Ishikawa (cell line): ENCODE data around the gene SLIT3.

Source experiments
- CEBPB ChIP-seq: IDR thresholded peaks from 2 replicates; pipeline ENCODE4 v1.6.1; 2012
- CREB1 ChIP-seq: IDR thresholded peaks from 2 replicates; pipeline ENCODE4 v1.6.1; 2012; ENCODE audit warnings: low read depth
- EGR1 ChIP-seq: IDR thresholded peaks from 2 replicates; pipeline ENCODE4 v1.6.1; 2012
- EP300 ChIP-seq: IDR thresholded peaks from 2 replicates; pipeline ENCODE4 v1.6.1; 2012; ENCODE audit warnings: borderline replicate concordance
- FOXM1 ChIP-seq: IDR thresholded peaks from 2 replicates; pipeline ENCODE4 v1.6.1; 2012; ENCODE audit warnings: low read depth, borderline replicate concordance
- NFIC ChIP-seq: IDR thresholded peaks from 2 replicates; pipeline ENCODE4 v1.6.1; 2012
- RAD21 ChIP-seq: IDR thresholded peaks from 2 replicates; pipeline ENCODE4 v1.6.1; 2012; ENCODE audit warnings: low read depth
- TAF1 ChIP-seq: IDR thresholded peaks from 2 replicates; pipeline ENCODE4 v1.6.1; 2012; ENCODE audit warnings: low read depth, mild to moderate bottlenecking
- TCF12 ChIP-seq: IDR thresholded peaks from 2 replicates; pipeline ENCODE4 v1.6.1; 2012; ENCODE audit warnings: low read depth
- TEAD4 ChIP-seq: IDR thresholded peaks from 2 replicates; pipeline ENCODE4 v1.6.1; 2012
- YY1 ChIP-seq: IDR thresholded peaks from 2 replicates; pipeline ENCODE4 v1.6.1; 2012; ENCODE audit warnings: low read depth
- ZBTB7A ChIP-seq: IDR thresholded peaks from 2 replicates; pipeline ENCODE4 v1.6.1; 2012; ENCODE audit warnings: low read depth
- TF ChIP-seq, protein P1 (sequence below): IDR thresholded peaks from 2 replicates; pipeline ENCODE4 v1.6.1; 2012
- TF ChIP-seq, protein P2 (sequence below): IDR thresholded peaks from 2 replicates; pipeline ENCODE4 v1.6.1; 2012; ENCODE audit warnings: low read depth, mild to moderate bottlenecking

DNA sequence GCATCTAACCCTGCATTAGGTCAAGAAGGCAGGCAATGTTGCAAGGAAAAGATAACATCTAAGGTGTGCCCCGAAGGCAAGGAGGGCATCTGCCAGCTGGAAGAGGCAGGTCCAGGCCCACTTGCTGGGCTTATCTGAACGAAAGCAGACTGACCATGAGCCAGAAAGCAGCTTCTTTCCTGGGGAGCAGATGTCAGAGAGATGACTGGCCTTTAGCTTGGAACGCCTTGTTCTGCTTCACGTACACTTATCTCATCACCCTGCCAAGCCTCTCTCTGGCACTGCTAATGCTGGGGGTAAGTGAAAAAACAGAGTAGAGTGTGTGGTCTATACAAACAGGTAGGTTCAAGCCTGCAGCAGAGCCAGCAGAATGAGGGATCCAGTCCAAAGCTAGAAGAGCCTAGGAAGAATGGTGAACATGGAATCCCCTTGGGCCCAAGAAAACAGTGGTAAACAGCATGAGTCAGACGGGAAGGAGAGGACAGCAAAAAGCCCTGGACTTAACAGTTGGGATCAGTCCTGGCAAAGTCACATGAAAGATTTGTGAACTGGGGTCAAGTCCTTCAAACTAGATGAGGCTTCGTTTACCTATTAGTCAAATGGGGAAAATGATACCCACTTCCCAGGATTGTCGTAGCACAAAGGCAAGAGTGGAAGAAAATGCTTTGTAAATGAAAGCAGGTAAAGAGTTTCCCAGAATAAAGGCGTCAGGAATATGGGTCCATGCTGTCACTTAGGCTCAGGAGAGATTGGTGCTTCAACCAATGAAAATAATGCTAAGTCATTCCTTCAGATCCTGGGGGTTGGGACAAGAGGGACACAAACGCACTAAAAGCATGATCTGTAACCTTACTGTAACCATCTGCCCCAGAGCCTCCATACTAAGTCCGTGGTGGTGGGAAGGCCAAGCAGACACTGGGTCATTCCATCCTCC lies 200.9 kb downstream of the SLIT3 start:
- no peak for TF ChIP-seq TAF1
- TF ChIP-seq, protein P1, sequence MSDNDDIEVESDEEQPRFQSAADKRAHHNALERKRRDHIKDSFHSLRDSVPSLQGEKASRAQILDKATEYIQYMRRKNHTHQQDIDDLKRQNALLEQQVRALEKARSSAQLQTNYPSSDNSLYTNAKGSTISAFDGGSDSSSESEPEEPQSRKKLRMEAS, result no peak
- TF ChIP-seq YY1, result no peak
- TF ChIP-seq TCF12, result no peak
- no peak for TF ChIP-seq EP300
- no peak for TF ChIP-seq NFIC
- no peak for TF ChIP-seq EGR1
- TF ChIP-seq TEAD4, result no peak
- TF ChIP-seq, protein P2, sequence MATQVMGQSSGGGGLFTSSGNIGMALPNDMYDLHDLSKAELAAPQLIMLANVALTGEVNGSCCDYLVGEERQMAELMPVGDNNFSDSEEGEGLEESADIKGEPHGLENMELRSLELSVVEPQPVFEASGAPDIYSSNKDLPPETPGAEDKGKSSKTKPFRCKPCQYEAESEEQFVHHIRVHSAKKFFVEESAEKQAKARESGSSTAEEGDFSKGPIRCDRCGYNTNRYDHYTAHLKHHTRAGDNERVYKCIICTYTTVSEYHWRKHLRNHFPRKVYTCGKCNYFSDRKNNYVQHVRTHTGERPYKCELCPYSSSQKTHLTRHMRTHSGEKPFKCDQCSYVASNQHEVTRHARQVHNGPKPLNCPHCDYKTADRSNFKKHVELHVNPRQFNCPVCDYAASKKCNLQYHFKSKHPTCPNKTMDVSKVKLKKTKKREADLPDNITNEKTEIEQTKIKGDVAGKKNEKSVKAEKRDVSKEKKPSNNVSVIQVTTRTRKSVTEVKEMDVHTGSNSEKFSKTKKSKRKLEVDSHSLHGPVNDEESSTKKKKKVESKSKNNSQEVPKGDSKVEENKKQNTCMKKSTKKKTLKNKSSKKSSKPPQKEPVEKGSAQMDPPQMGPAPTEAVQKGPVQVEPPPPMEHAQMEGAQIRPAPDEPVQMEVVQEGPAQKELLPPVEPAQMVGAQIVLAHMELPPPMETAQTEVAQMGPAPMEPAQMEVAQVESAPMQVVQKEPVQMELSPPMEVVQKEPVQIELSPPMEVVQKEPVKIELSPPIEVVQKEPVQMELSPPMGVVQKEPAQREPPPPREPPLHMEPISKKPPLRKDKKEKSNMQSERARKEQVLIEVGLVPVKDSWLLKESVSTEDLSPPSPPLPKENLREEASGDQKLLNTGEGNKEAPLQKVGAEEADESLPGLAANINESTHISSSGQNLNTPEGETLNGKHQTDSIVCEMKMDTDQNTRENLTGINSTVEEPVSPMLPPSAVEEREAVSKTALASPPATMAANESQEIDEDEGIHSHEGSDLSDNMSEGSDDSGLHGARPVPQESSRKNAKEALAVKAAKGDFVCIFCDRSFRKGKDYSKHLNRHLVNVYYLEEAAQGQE, result no peak
- TF ChIP-seq CREB1, result no peak
- TF ChIP-seq RAD21, result no peak
- no peak for TF ChIP-seq ZBTB7A
- no peak for TF ChIP-seq FOXM1
- TF ChIP-seq CEBPB, result no peak
